GM18858 (cell line): Measurements from ENCODE around the gene NFE2L1.

Experiments used
- ATAC-seq: cut with Tn5 transposase; IDR thresholded peaks from one replicate; pipeline ENCODE4 v1.9.1; 2021; ENCODE audit not compliant: unreplicated experiment

The NFE2L1 gene

DNA sequence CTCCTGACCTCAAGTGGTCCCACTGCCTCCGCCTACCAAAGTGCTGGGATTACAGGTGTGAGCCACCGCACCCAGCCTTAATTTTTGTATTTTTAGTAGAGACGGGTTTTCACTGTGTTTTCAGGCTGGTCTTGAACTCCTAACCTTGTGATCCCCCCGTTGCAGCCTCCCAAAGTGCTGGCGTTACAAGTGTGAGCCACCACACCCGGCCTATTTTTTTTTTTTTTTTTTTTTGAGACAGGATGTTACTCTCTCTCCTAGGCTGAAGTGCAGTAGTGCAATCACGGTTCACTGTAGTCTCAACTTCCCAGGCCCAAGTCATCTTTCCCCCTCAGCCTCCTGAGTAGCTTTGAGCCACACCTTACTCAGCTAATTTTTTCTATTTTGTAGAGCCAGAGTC lies 56.3 kb downstream of the NFE2L1 start:
- no peak for ATAC-seq

GRCh38 chr17:48106802-48107136 lies 58.6 kb downstream of the NFE2L1 start:
- no peak for ATAC-seq

DNA sequence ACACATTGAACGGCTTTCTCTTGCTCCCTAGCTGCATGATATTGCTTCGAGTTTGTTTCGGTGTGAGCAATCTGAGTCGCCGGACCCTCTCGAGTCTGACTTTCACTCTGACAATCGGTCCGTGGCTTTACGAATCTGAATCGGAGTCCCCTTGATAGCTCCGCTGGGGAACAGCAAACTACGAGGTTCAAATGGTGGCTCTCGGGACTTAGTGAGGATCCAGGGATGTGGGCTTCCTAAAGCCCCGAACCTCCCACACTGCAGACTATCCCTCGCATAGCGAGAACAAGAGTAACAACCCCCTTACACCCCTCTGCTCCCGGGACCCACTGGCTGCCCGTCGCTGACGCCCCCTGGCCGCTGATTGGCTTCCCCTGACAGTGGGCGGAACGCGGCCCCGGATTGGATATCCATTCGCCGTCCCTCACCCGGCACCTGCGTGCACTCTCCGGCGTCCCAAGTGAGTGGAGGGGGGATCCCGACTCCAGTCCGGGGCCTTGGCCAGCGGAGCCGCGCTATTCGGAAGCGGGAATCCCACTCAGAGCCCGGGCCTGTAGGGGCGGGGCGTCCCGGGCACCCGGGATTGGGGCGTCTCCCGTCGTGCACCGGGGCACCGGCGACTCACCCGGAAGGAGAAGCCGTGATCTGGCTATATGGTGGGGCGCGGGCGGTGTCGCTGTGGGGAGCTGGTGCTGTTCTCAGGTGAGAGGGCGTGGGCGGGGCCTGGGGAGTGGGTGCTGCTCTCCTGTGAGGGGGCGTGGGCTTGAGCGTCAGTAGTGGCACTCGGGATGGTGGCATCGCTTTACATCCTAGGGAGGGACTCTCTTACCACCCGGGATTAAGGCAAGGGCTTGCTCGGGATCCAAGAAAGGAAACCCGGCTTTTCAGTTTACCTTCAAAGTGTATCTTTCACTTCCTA lies 59.2 kb downstream of the NFE2L1 start, which contains the start of gene SNX11:
TSS of gene SNX11 (plus strand) at position 630 of the 919 bp plus-strand sequence. CDS start 4,278 bp downstream, outside the sequence.
- ATAC-seq, result peak; percentile 46

GRCh38 chr17:48110761-48111160 lies 62.6 kb downstream of the NFE2L1 start:
- no peak for ATAC-seq
